Measurements from ENCODE around the gene MIS12.

The MIS12 gene

GRCh38 chr17:5446786-5447185 is 39.6 kb upstream of the MIS12 start:
- H3K4me3 ChIP-seq (ENCODE audit: low read depth, low read length), result no peak overlapping the region

GRCh38 chr17:5464717-5465507 is 21.5 kb upstream of the MIS12 start:
- DNase-seq (ENCODE audit: low read depth), result no peak
- H3K4me3 ChIP-seq (ENCODE audit: low read depth, low read length), result no peak overlapping the region
- TF ChIP-seq, protein P1, sequence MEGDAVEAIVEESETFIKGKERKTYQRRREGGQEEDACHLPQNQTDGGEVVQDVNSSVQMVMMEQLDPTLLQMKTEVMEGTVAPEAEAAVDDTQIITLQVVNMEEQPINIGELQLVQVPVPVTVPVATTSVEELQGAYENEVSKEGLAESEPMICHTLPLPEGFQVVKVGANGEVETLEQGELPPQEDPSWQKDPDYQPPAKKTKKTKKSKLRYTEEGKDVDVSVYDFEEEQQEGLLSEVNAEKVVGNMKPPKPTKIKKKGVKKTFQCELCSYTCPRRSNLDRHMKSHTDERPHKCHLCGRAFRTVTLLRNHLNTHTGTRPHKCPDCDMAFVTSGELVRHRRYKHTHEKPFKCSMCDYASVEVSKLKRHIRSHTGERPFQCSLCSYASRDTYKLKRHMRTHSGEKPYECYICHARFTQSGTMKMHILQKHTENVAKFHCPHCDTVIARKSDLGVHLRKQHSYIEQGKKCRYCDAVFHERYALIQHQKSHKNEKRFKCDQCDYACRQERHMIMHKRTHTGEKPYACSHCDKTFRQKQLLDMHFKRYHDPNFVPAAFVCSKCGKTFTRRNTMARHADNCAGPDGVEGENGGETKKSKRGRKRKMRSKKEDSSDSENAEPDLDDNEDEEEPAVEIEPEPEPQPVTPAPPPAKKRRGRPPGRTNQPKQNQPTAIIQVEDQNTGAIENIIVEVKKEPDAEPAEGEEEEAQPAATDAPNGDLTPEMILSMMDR (conservative IDR thresholded peaks at IDR 0.05; ENCODE audit: low read depth, low read length), result no peak

More at GRCh38 chr17:5446786-5447185, 39.6 kb upstream of the MIS12 start:
- TF ChIP-seq, protein P1 (conservative IDR thresholded peaks at IDR 0.05; ENCODE audit: low read depth, low read length), result no peak
- no peak for DNase-seq (ENCODE audit: low read depth)

DNA sequence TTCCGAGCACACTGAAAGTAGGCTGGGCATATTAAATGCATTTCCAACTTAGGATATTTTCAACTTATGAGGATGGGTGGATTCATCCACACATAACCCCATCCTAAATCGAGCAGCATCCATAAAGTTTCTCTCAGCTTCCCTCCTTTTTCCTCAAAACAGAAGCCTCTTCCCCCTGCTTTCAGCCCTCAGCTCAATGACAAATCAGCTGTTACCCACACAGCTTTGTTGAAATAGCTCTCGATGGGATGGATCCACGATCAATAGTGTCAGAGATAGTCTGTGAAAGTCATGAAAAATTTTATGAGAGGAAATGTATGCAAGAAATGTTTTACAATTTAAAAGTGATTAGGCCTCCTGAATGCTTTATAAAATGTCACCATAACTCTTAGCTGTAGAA is 20.1 kb upstream of the MIS12 start:
- no peak overlapping the region for H3K4me3 ChIP-seq (ENCODE audit: low read depth, low read length)
- DNase-seq (ENCODE audit: low read depth), result no peak
- TF ChIP-seq, protein P1 (conservative IDR thresholded peaks at IDR 0.05; ENCODE audit: low read depth, low read length), result no peak

DNA sequence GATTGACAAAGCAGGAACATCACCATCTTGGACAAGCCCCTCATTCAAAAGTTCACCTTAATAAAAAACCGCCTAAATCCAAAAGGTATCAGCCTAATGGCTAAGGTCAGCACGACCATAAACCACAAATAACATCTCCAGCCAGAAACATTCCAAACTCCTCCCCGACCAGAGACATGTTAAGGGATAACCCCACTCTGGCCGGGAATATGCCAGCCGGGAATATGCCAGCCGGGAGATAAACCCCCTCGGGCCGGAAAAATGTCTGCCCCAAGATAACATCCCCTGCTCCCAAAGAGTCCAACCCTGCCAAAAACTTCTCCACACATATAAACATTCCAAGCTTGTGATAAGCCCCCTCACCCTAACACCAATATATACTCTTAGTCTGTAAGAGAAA is 18.9 kb upstream of the MIS12 start:
- H3K4me3 ChIP-seq (ENCODE audit: low read depth, low read length), result peak overlapping the region; percentile 80
- TF ChIP-seq, protein P1 (conservative IDR thresholded peaks at IDR 0.05; ENCODE audit: low read depth, low read length), result no peak
- DNase-seq (ENCODE audit: low read depth), result no peak

DNA sequence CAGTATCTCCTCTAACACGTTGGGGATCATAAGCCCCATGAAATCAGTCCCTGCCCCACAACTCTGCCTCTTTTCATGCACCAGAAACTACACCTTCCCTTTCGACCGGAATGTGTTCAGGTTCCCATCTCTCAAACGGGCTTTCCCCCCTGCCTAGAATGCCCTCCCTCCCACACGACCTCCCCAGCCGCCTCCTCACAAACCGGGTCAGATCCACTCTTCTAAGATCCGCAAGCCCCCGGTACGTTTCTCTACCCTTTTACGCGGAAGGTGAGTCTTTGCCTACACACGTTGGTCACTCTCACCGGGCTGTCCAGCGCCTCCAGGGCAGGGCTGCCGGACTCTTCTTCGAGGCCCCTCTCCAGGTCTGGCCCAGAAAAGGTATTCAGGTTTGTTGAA is 18.3 kb upstream of the MIS12 start:
- no peak for DNase-seq (ENCODE audit: low read depth)
- H3K4me3 ChIP-seq (ENCODE audit: low read depth, low read length), result peak overlapping the region; percentile 80
- TF ChIP-seq, protein P1 (conservative IDR thresholded peaks at IDR 0.05; ENCODE audit: low read depth, low read length), result no peak

- TF ChIP-seq, protein P1 (conservative IDR thresholded peaks at IDR 0.05; ENCODE audit: low read depth, low read length), result no peak
- no peak for DNase-seq (ENCODE audit: low read depth)
- no peak overlapping the region for H3K4me3 ChIP-seq (ENCODE audit: low read depth, low read length)
Measured at GRCh38 chr17:5472511-5472910, 13.9 kb upstream of the MIS12 start.

- DNase-seq (ENCODE audit: low read depth), result no peak
- no peak overlapping the region for H3K4me3 ChIP-seq (ENCODE audit: low read depth, low read length)
- TF ChIP-seq, protein P1 (conservative IDR thresholded peaks at IDR 0.05; ENCODE audit: low read depth, low read length), result no peak
Measured at GRCh38 chr17:5473906-5474305, 12.5 kb upstream of the MIS12 start.
